HG03045 (cell line): ENCODE data around the gene XYLT2.
A peak's percentile ranks its signal among the peaks of the same experiment; 100 is the strongest.
"Not testable (repeated sequence)": the region's sequence is repeated elsewhere in the genome, so short reads cannot be mapped to it uniquely, and the experiment has no call there.

Experiments
- ATAC-seq: cut with Tn5 transposase; IDR thresholded peaks from one replicate; pipeline ENCODE4 v1.9.1; 2021; ENCODE audit warnings: mild to moderate bottlenecking, moderate library complexity; ENCODE audit not compliant: unreplicated experiment

The XYLT2 gene

DNA sequence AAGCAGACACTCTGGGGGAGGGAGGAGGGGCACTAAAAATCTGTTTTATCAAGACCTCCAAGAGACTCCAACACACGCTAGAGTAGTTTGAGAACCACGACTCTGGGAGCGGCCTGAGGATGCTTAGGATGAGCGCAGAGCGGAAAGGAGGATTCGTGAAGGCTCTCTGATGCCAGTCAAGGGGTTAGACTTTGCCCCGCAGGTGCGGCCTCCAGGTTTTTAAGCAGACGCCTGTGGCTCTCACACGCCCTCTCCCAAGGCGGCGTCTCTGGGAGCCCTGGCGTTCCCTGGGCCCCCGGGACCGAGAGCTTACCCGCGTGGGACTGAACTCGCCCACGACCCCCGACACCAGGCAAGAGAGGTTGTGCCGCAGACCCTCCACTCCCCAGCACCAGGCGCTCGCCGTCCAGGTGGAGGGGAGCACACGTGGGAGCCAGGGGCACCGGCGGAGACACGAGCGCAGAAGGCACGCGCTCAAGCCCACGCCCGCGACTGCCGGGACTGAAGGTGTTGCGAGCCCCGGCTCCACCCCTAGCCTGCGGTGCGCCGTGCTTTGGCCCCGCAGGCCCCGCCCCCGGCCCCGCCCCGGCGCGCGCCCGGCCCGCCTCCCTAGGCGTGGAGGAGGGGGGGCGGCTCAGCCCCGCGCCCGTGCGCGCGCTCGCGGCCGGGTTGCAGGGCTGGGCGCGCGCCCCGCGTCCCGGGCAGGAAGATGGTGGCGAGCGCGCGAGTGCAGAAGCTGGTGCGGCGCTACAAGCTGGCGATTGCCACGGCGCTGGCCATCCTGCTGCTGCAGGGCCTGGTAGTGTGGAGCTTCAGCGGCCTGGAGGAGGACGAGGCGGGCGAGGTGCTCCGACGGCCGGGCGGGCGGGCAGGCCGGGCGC lies at the start of gene XYLT2:
TSS of gene XYLT2 (plus strand) at position 695 of the 881 bp plus-strand sequence. CDS start at position 710, 15 bp downstream.
- peak; percentile 80 for ATAC-seq

DNA sequence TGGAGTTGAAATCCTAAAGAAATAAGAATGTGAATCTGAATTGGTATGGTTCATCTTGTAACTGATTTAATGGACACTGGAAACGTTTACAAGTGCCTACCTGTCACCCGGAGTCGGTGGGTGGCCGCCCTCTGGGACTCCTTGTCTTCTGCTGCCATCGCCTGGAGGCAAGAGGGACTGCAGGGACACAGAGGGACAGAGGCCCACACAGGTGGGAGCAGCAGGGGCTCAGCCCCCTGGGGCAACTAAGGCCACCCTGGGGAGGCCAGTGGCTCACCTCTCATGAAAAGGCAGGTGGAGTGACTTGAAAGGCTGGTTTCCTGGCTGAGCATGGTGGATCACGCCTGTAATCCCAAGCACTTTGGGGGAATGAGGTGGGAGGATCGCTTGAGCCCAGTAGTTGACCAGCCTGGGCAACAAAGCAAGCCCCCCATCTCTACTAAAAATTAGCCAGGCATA lies 48.5 kb upstream of the XYLT2 start:
- no peak for ATAC-seq

DNA sequence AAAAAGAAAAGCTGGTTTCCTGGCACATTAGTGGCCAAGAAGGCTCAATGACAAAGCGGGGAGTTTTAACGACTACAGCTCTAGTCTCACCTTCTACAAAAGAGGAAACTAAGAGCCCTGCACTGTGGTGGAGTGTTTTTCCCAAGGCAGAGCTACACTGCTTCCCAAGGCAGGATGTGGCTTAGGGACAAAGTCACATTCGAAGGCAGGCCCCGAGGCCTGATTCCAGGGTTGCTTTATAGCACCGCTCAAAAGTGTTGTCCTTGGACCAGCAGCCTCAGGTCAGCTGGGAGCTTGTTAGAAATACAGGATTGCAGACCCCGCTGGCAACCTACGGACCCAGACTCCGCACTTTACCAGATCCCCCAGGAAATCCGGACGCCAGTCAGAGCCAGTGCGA lies 47.9 kb upstream of the XYLT2 start:
- ATAC-seq, result no peak

DNA sequence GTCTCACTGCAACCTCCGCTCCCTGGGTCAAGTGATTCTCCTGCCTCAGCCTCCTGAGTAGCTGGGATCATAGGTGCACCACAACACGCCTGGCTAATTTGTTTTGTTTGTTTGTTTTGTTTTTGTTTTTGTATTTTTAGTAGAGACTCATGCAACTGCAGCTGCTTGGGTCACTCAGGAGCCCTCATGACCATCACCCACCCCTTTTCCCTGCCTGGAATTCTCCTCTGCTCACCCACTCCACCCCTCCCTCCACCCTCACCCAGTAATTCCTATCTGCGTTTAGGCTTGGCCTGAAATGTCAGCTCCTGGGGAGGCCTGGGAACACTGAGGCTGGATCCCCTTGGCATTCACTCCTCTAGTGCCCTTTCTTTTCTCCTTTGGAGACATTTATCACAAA lies 46.1 kb upstream of the XYLT2 start:
- no peak for ATAC-seq

DNA sequence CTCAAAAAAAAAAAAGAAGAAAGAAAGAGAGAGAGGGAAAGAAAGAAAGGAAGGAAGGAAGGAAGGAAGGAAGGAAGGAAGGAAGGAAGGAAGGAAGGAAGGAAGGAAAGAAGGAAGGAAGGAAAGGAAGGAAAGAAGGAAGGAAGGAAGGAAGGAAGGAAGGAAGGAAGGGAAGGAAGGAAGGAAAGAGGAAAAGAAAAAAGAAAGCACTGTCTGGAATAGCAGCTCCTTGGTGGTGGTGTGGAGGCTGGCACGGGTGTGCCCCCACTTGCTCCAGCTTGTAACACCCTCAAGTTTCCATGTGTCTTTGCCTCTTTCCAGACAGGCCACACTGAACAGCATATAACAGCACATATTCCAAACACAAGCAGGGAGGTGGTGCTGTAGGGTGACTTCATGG lies 45.1 kb upstream of the XYLT2 start:
- not testable (repeated sequence) for ATAC-seq

DNA sequence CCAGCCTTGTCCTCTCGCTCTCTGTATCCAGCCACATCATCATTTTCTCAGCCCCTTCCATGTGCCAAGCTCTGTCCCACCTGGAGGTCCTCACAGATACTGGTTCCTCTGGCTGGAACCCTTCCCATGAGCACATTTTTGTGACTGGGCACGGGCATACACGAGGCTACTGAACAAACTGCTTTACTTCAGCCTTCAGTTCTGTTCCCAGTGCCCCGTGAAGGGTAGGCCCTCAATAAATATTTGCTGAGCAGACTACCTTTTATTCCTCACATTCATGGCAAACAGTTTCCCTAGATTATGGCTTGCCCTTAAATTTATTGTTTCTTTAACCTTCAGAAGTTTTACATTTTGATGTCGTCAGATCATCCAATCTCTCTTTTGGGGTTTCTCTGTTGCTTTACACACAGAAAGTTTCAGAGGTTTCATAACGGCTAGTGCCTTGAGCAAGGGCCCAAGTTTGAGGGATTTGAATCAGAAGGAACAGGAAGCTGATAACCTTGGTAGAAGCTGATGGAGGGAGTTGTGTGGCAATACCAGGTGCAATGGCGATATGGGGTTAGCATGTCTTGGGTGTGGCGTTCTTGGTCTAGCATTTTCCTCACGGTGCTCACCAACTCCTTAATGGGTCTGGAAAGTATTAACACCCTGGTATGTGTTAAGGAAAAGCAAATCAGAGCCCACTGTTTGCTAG lies 43.9 kb upstream of the XYLT2 start:
- no peak for ATAC-seq

DNA sequence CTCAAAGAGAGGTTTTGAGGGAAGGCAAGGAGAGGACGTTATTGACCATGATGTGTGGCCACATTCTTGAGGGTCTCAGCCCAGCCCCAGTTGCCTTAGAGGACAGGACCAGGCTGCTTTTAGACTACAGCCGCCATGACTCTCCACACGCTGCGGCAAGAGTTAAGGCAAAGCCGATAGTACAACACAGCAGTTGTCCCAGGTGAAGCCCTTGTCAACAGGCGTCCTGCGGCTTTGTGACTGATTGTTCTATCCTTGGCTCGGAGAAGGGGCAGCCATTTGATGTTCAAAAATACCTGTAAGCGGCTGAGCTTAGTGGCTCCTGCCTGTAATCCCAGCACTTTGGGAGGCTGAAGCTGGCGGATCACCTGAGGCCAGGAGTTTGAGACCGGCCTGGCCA lies 42.9 kb upstream of the XYLT2 start:
- no peak for ATAC-seq

DNA sequence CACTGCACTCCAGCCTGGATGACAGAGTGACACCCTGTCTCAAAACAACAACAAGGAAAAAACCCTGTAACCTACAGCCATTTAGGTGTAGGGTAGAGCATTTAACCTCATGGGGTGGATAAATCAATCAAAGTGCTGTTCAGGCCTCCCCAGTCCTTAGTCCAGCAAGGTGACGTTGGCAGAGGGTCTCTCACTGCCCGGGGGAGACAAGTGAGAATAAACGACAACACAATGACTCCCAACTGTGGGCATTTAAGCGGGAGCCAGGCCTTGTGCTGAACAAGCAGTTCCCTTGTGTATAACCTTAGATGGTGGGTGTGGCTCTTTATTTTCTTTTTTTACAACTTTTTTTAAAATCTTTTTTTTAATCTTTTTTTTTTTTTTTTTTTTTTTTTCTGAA lies 42.3 kb upstream of the XYLT2 start:
- ATAC-seq, result no peak

DNA sequence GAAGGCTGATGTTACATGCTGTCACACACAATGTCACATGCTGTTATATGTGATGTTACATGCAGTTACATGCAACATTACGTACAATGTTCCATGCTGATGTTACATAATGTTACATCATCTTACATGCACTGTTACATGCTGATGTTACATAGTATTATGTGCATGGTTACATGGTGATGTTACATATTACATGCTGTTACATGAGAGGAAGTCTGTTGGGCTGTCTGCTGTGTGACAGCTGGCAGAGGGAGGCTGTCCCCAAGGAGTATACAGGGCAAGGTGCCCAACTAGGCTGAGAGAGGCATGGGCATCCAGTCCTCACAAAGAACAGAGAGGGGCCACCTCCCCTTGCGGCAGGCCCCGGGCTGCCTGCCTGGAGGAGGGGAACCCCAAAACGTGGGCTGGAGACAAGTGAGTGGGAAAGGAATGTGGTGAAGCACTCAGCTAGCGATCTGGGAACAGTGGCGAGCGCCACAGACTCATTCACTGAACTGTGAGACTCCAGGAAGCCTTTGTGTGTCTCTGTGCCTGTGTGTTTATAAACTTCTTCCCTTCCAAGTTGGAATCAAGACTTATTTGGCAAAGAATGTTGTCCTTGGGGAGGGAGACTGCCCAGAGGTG lies 41.0 kb upstream of the XYLT2 start:
- no peak for ATAC-seq

DNA sequence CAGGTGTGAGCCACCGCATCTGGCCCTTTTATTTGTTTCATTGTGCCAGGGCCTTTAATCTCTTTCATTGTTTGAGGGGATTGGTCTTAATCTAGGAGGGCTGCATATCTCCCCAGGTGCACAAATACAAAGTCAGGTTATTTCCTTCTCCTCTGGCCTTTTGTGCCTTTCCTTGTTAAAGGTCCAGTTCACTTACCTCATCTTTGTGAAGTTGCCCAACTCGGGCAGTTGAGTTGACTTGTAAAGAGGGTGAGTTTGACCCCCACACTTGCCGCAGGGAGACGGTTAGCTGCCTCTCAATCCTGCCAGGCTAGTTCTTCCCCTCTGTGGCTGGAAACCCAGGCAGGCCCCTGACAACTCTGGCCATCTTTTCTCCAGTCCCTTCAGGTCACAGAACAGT lies 38.3 kb upstream of the XYLT2 start:
- no peak for ATAC-seq

DNA sequence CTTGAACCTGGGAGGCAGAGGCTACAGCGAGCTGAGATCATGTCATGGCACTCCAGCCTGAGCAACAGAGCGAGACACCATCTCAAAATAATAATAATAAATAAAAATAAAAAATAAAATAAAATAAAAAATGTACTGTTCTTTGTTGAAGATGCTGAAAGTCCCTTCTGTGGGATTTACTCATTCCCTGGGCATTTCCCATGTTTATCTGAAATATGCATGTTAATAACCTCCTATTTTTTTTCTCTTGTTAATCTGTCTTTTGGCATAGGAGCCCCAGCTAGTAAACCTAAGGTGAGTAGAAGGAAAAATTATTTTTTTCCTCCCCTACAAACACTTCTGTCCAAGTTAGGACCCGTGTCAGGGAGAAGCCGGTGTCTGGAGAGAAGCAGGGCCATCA lies 37.3 kb upstream of the XYLT2 start:
- no peak for ATAC-seq

DNA sequence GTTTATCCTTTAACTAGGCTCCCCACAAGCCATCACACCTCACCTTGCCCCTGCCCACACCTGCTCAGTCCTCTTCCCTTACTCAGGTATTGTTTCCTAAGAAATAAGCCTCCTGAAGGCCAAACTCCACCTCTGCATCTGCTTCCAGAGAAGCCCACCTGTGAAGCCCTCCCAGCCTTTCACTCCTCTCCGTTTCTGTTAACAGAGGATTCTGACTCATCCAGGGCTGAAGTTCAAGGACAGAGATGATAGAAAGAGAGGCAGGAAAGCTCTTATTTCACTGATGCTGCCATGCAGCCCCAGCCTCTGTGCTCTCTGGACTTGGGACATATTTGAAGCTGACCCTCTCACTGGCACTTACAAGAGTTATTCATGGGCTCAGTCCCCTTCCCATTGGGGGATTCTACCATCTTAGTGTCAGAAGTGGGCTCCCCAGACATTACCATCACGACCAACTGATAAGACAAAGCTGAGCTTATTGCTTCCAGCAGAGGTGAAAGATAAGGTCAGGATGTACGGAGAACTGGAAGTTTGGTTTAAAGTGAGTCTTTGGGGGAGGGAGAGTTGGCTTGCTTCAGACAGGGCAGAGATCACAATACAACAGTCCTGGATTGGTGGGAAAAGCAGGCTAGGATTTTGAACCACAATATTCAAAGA lies 35.3 kb upstream of the XYLT2 start:
- ATAC-seq, result no peak

DNA sequence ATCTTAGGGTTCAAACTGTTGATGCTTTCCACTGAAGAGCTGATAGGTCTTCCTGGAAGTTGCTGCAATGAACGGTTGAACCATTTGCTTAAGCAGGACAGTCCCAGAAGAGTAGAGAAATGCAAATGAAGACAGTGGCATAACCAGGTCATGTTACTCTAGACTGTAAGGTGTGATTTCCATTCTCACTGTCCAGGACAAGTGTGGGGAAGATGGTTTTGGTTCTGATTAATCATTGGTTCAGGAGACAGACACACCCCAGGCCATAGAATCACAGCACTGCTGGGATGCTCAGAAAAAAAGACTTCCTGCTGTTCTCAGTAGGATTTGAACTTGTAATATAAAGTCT lies 34.8 kb upstream of the XYLT2 start:
- ATAC-seq, result no peak

DNA sequence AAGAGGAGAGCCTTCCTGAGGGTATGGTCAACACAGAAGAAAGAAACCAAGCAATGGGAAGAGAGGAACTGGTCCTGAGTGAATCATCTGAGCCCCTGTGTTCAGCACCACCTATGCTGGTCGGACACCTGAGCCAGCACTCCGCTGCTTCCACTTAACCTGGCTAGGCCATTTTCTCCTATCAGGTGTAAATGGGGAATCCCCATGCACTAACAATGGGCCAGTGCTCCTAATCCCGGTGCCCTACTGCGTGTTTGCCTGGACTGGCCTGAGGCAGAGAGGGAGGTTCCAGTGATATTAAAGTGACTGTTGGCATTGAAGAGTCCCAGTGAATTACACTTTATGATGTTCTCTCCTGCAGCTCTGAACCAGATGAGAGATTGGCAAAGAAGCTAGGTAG lies 34.4 kb upstream of the XYLT2 start:
- no peak for ATAC-seq

DNA sequence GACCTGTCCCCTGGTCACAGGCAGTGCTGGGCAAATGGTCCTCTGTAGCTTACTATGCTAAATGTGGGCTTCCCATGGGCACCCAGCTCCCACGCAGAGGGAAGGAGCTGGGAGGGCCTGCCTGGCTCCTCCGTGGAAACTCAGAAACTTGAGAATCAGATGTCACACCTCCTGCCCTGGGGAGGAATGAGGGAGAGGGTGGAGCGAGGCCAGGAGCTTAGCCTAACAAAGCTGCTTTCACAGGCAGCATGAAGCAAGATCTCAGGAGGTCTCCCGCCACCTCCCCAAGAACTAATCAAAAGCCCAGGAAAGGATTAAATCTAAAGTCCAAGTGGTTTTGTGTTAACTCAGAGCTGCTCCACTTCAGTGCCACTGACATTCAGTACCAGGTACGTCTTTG lies 33.6 kb upstream of the XYLT2 start:
- no peak for ATAC-seq

DNA sequence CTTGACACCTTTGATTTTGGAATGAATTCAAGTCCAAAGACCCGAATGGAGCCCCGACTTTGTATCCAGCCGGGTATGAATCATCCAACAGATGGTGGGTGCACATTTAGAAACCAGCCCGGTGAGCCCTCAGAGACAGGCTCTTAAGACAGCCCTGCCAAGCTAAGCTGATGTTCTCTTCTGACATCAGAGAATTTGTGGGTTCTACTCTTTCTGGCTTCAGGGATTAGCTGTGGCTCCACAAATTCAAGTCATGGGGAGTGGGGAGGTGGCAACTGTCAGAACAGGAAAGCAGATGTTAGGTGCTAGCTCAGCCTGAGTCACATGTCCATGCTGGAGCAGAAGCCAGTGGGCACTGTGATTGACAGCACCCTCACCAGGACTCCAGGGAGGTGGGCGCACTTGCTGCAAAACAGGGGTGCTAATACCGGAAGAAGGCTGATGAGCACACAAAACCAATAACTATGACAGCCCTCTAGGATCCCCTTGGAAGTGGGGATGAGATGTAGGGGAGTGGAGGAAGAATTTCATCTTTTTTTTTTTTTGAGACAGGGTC lies 31.4 kb upstream of the XYLT2 start:
- no peak for ATAC-seq

DNA sequence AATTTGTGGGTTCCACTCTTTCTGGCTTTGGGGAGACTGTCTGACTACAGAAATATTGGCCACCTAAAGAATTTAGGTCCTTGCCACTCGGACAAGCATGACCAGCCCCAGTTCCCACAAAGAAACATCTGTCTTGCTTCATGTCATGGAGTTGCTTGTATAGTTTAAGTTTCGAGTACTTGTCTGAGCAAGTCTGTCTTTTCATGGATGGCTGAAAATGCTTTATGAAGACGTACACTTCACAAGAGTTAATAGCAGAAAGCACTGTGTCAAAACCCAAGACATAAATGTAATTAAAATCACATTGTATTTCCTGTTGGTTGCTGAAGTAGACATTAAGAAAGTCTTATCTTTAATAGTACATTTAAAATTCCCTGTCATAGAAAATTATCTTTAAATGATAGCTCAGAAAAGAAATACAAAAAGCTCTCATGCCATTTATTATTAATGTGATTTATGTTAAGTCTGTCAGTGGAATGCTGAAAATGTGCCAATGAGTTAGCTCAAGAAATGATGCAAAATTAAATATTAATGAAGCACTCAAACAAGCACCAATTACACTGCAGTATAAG lies 29.8 kb upstream of the XYLT2 start:
- no peak for ATAC-seq

DNA sequence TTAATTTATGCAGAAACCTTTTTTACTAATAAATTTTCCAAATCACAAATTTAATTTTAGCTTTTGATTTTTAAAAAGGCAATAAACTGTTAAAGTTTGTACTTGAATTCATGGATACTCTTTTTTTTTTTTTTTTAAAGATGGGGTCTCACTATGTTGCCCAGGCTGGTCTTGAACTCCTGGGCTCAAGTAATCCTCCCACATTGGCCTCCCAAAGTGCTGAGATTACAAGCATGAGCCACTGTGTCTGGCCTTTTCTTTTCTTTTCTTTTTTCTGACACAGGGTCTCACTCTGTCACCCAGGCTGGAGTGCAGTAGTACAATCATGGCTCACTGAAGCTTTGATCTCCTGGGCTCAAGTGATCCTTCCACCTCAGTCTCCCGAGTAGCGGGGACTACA lies 29.3 kb upstream of the XYLT2 start:
- not testable (repeated sequence) for ATAC-seq

DNA sequence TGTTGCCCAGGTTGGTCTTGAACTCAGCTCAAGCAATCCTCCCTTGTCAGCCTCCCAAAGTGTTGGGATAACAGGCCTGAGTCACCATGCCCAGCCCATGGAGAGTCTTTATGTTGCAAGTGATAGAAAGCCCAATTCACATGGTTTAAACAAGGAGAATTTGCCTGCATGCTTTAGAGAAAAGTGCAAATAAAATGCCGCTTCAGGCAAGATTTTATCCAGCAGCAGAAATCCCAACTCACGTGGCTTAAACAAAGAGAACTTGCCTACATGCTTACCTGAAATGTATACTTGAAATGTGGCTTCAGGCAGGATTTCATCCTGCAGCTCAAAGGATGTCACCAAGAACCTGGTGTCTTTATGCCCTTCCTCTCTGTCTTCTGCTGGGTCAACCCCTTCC lies 28.8 kb upstream of the XYLT2 start:
- no peak for ATAC-seq

DNA sequence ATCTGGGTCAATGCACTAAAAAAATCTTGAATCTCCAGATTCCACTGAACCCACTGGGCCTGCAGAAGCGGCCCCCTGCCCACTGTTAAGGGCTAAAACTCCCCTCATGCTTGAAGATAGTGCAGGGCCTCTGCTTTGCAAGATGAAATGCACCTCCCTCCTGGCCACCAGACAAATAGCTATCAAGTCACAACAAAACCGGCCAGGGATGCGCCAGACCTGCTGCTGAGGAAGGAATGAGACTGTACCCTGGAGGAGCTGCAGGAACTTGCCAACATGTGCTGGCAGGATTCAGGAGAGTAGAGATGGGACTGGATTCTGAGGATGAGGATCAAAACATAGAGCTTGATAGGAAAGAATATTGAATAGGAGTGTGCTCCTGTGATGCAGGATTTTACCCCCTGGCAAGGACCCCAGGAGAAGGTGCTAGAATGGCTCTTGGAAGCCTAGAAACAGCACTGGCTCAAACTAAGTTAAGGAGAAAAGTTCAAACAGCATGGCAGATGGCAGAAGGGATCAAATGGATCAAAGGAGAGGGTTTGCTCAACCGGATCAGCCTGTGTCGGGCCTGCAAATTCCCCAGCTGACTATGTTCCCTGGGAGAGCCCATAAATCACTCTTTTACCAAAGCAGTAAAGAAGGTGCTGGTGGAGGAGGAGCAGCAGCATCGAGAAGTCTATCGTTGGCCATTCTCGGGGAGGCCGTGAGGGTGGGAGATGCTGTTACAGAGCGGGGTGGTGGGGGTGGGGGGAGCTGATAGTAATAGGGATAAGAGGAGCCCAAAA lies 27.2 kb upstream of the XYLT2 start:
- ATAC-seq, result no peak
